ENCODE data around the gene ALKBH4. TPM values are rescaled to one million over a fixed set of nuclear protein-coding genes. Genes with fewer than 3 reads are reported as not detected.

ALKBH4 gene
- polyA plus RNA-seq, 5 donors: 9.2 to 15.1 (median 11.5) TPM

Other genes with a start within 250 kb of the ALKBH4 start
- 1 to 10 TPM; 2.4 to 6.3 (median 2.6) TPM for gene SH2B2, start 178.0 kb downstream of the ALKBH4 start, polyA plus RNA-seq (ENCODE audit: insufficient read depth in 1 of 5, insufficient read length in 5 of 5, low replicate concordance in 1 of 5)
- gene SPDYE6, start 108.4 kb downstream of the ALKBH4 start, polyA plus RNA-seq (ENCODE audit: insufficient read depth in 1 of 5, insufficient read length in 5 of 5, low replicate concordance in 1 of 5): 1 to 10 TPM; 2.0 to 8.6 (median 3.2) TPM
- gene PRKRIP1, start 68.5 kb downstream of the ALKBH4 start, polyA plus RNA-seq (ENCODE audit: insufficient read depth in 1 of 5, insufficient read length in 5 of 5, low replicate concordance in 1 of 5): 10 to 100 TPM; 38.1 to 44.9 (median 42.2) TPM
- 10 to 100 TPM in 3 of 5 donors, 1 to 10 TPM in 2; 9.5 to 21.5 (median 10.5) TPM for gene ORAI2, start 31.3 kb downstream of the ALKBH4 start, polyA plus RNA-seq (ENCODE audit: insufficient read depth in 1 of 5, insufficient read length in 5 of 5, low replicate concordance in 1 of 5)
- 10 to 100 TPM; 11.6 to 24.6 (median 16.4) TPM for gene LRWD1, start 121 bp upstream of the ALKBH4 start, polyA plus RNA-seq (ENCODE audit: insufficient read depth in 1 of 5, insufficient read length in 5 of 5, low replicate concordance in 1 of 5)
- 10 to 100 TPM; 22.2 to 38.5 (median 27.3) TPM for gene POLR2J, start 14.1 kb upstream of the ALKBH4 start, polyA plus RNA-seq (ENCODE audit: insufficient read depth in 1 of 5, insufficient read length in 5 of 5, low replicate concordance in 1 of 5)
- gene RASA4B, start 52.9 kb upstream of the ALKBH4 start, polyA plus RNA-seq (ENCODE audit: insufficient read depth in 1 of 5, insufficient read length in 5 of 5, low replicate concordance in 1 of 5): 10 to 100 TPM in 1 of 5 donors, 1 to 10 TPM in 4; 2.4 to 12.2 (median 5.5) TPM
- gene UPK3BL2, start 78.8 kb upstream of the ALKBH4 start, polyA plus RNA-seq (ENCODE audit: insufficient read depth in 1 of 5, insufficient read length in 5 of 5, low replicate concordance in 1 of 5): 10 to 100 TPM; 12.7 to 19.7 (median 16.6) TPM
- 10 to 100 TPM in 1 of 5 donors, 1 to 10 TPM in 4; 2.9 to 14.3 (median 9.7) TPM for gene SPDYE2, start 86.4 kb upstream of the ALKBH4 start, polyA plus RNA-seq (ENCODE audit: insufficient read depth in 1 of 5, insufficient read length in 5 of 5, low replicate concordance in 1 of 5)
- 100 to 1,000 TPM in 2 of 5 donors, 10 to 100 TPM in 3; 72.1 to 109 (median 94.3) TPM for gene POLR2J3, start 107.7 kb upstream of the ALKBH4 start, polyA plus RNA-seq (ENCODE audit: insufficient read depth in 1 of 5, insufficient read length in 5 of 5, low replicate concordance in 1 of 5)
- gene RASA4, start 151.9 kb upstream of the ALKBH4 start, polyA plus RNA-seq (ENCODE audit: insufficient read depth in 1 of 5, insufficient read length in 5 of 5, low replicate concordance in 1 of 5): 10 to 100 TPM; 12.9 to 34.7 (median 29.6) TPM
- 10 to 100 TPM; 11.3 to 41.4 (median 21.5) TPM for gene UPK3BL1, start 177.9 kb upstream of the ALKBH4 start, polyA plus RNA-seq (ENCODE audit: insufficient read depth in 1 of 5, insufficient read length in 5 of 5, low replicate concordance in 1 of 5)
- gene SPDYE2B, start 185.5 kb upstream of the ALKBH4 start, polyA plus RNA-seq (ENCODE audit: insufficient read depth in 1 of 5, insufficient read length in 5 of 5, low replicate concordance in 1 of 5): 1 to 10 TPM; 1.2 to 3.1 (median 2.0) TPM
- 1 to 10 TPM in 4 of 5 donors, under 1 TPM in 1; 0.53 to 4.8 (median 2.9) TPM for gene POLR2J2, start 206.8 kb upstream of the ALKBH4 start, polyA plus RNA-seq (ENCODE audit: insufficient read depth in 1 of 5, insufficient read length in 5 of 5, low replicate concordance in 1 of 5)

Measured in right lung (tissue), 5 donors.